GM12878 (cell line): ENCODE measurements around the gene C1orf35. TPM values are rescaled to one million over a fixed set of nuclear protein-coding genes. Genes with fewer than 3 reads are reported as not detected.
A peak's percentile ranks its signal among the peaks of the same experiment; 100 is the strongest.

Source experiments
- ATAC-seq: fragments of 200-7000 bp; cut with Tn5 transposase; 3 replicates; pipeline ENCODE4 v1.9.1; 2020; ENCODE audit warnings: mild to moderate bottlenecking, moderate library complexity
- BruUV-seq: library from RNA; stranded (reverse); fragments of 400-500 nt; replicated peaks from 2 replicates; lab custom pipeline; 2021; lab: Mats Ljungman, UMichigan
- CTCF ChIA-PET: fragments of 300-600 bp; sonication (Branson Sonifier 250); formaldehyde crosslinking; extraction: SDS; loops from one replicate; lab custom pipeline; 2021; ENCODE audit warnings: inconsistent platforms; lab: Yijun Ruan, JAX
- POLR2A ChIA-PET: fragments of 350-600 bp; formaldehyde crosslinking; extraction: SDS; loops from one replicate; lab custom pipeline; 2021; ENCODE audit warnings: inconsistent platforms; lab: Charles Lee
- RAD21 ChIA-PET: fragments of 300-600 bp; sonication (Branson Sonifier 250); formaldehyde crosslinking; loops from one replicate; lab custom pipeline; 2023; ENCODE audit warnings: antibody characterized with exemption; ENCODE audit not compliant: unreplicated experiment; lab: Charles Lee
- SMC1A ChIA-PET: fragments of 300-600 bp; sonication (Branson Sonifier 250); formaldehyde crosslinking; loops from one replicate; lab custom pipeline; 2023; ENCODE audit not compliant: unreplicated experiment, uncharacterized antibody; lab: Charles Lee
- DNase-seq: peaks from one replicate; pipeline ENCODE4 v3.0.0-alpha.2; 2011; ENCODE audit warnings: low read depth, low spot score
- FAIRE-seq: peaks from 3 replicates; lab custom pipeline; 2011; peaks lifted over from hg19 to GRCh38; lab: Jason Lieb, UNC
- H2AFZ ChIP-seq: 2 replicates; pipeline ENCODE4 v1.6.0; 2011; ENCODE audit warnings: low read depth, low read length, control low read depth; ENCODE audit not compliant: control insufficient read depth
- H3K27ac ChIP-seq: 2 replicates; pipeline ENCODE4 v1.5.1; 2011; ENCODE audit warnings: control low read depth; ENCODE audit not compliant: control insufficient read depth, insufficient read depth
- H3K27me3 ChIP-seq, 2 experiments: replicated peaks in 1 of 2; 2 replicates each; pipeline versions ENCODE4 v1.6.0 to v1.6.1; 2011; ENCODE audit warnings: low read length in 1 of 2; ENCODE audit not compliant: control insufficient read depth in 2 of 2, insufficient read depth in 2 of 2
- H3K36me3 ChIP-seq, 2 experiments: 2 replicates each; pipeline ENCODE4 v1.5.1; 2011; ENCODE audit warnings: low read length in 1 of 2; ENCODE audit not compliant: control insufficient read depth in 2 of 2, insufficient read depth in 2 of 2
- H3K4me1 ChIP-seq: 2 replicates; pipeline ENCODE4 v1.6.1; 2011; ENCODE audit warnings: mild to moderate bottlenecking, low read length, moderate library complexity, mixed read lengths; ENCODE audit not compliant: control insufficient read depth, insufficient read depth
- H3K4me2 ChIP-seq: 2 replicates; pipeline ENCODE4 v1.6.0; 2011; ENCODE audit warnings: control low read depth; ENCODE audit not compliant: control insufficient read depth, insufficient read depth
- H3K4me3 ChIP-seq: fragments of 200-600 bp; sonication (generic); 2 replicates; pipeline ENCODE4 v1.5.1; 2016
- H3K79me2 ChIP-seq: 2 replicates; pipeline ENCODE4 v1.6.0; 2011; ENCODE audit warnings: low read length; ENCODE audit not compliant: control insufficient read depth, insufficient read depth
- H3K9ac ChIP-seq: 2 replicates; pipeline ENCODE4 v1.8.0; 2011; ENCODE audit warnings: low read length, control low read depth, mixed read lengths; ENCODE audit not compliant: control insufficient read depth, insufficient read depth
- H3K9me3 ChIP-seq: replicated peaks from 3 replicates; pipeline ENCODE4 v1.5.1; 2011; ENCODE audit warnings: mild to moderate bottlenecking, low read length; ENCODE audit not compliant: control insufficient read depth, insufficient read depth
- H4K20me1 ChIP-seq: 2 replicates; pipeline ENCODE4 v1.6.0; 2011; ENCODE audit not compliant: control insufficient read depth, insufficient read depth
- BACH1 ChIP-seq: fragments of 450-650 bp; IDR thresholded peaks from 2 replicates; pipeline ENCODE4 v1.6.1; 2017; ENCODE audit warnings: mild to moderate bottlenecking, borderline replicate concordance
- BMI1 ChIP-seq: fragments of 450-650 bp; IDR thresholded peaks from 2 replicates; pipeline ENCODE4 v1.6.1; 2016; ENCODE audit warnings: mild to moderate bottlenecking, moderate library complexity, borderline replicate concordance
- CBX5 ChIP-seq: sonication (generic); IDR thresholded peaks from 2 replicates; pipeline ENCODE4 v1.6.1; 2016; ENCODE audit warnings: low read depth, moderate library complexity, mild to moderate bottlenecking, inconsistent platforms
- CEBPB ChIP-seq, 2 experiments: fragments of 150-350 bp in 1 of 2; IDR thresholded peaks; 2 replicates each; pipeline ENCODE4 v1.6.1; 2012 to 2014; ENCODE audit warnings: low read depth in 2 of 2, low read length in 2 of 2, borderline replicate concordance in 1 of 2, inconsistent platforms in 1 of 2
- HCFC1 ChIP-seq: fragments of 150-350 bp; IDR thresholded peaks from 2 replicates; pipeline ENCODE4 v1.6.1; 2014; ENCODE audit warnings: low read length
- IKZF2 ChIP-seq, 2 experiments: fragments of 450-650 bp; IDR thresholded peaks; 2 replicates each; pipeline ENCODE4 v1.6.1; 2017; ENCODE audit warnings: mild to moderate bottlenecking in 2 of 2, moderate library complexity in 2 of 2
- LARP7 ChIP-seq: fragments of 450-650 bp; IDR thresholded peaks from 2 replicates; pipeline ENCODE4 v1.6.1; 2017; ENCODE audit warnings: mild to moderate bottlenecking
- MEF2B ChIP-seq: fragments of 450-650 bp; IDR thresholded peaks from 2 replicates; pipeline ENCODE4 v1.6.1; 2018; ENCODE audit warnings: mild to moderate bottlenecking, moderate library complexity; ENCODE audit not compliant: partially characterized antibody, poor library complexity, severe bottlenecking
- MXI1 ChIP-seq: fragments of 150-350 bp; IDR thresholded peaks from 2 replicates; pipeline ENCODE4 v1.6.1; 2011; ENCODE audit warnings: low read depth, mild to moderate bottlenecking, inconsistent platforms, low read length, improper control_type of control experiment
- PAX5 ChIP-seq: IDR thresholded peaks from 2 replicates; pipeline ENCODE4 v1.6.1; 2011; ENCODE audit warnings: low read depth, low read length, borderline replicate concordance
- PAX8 ChIP-seq: fragments of 450-650 bp; IDR thresholded peaks from 2 replicates; pipeline ENCODE4 v1.6.1; 2017; ENCODE audit warnings: mild to moderate bottlenecking, moderate library complexity
- PML ChIP-seq: IDR thresholded peaks from 2 replicates; pipeline ENCODE4 v1.6.1; 2012; ENCODE audit warnings: low read length, inconsistent platforms
- RB1 ChIP-seq: fragments of 450-650 bp; formaldehyde crosslinking; IDR thresholded peaks from 2 replicates; pipeline ENCODE4 v1.6.1; 2017; ENCODE audit warnings: mild to moderate bottlenecking, borderline replicate concordance
- RCOR1 ChIP-seq: conservative IDR thresholded peaks from 2 replicates; pipeline ENCODE4 v1.6.1; 2012; ENCODE audit warnings: low read depth, low read length, improper control_type of control experiment
- RFX5 ChIP-seq: IDR thresholded peaks from 2 replicates; pipeline ENCODE4 v1.6.1; 2011; ENCODE audit warnings: low read depth, low read length, improper control_type of control experiment
- SIN3A ChIP-seq: IDR thresholded peaks from 2 replicates; pipeline ENCODE4 v1.6.1; 2012; ENCODE audit warnings: low read depth, low read length, improper control_type of control experiment
- SMARCA5 ChIP-seq: fragments of 450-650 bp; IDR thresholded peaks from 2 replicates; pipeline ENCODE4 v1.6.1; 2017; ENCODE audit warnings: mild to moderate bottlenecking
- SMC3 ChIP-seq: IDR thresholded peaks from 2 replicates; pipeline ENCODE4 v1.6.1; 2011; ENCODE audit warnings: low read length, improper control_type of control experiment, borderline replicate concordance
- SREBF1 ChIP-seq: IDR thresholded peaks from 2 replicates; pipeline ENCODE4 v1.6.1; 2012; ENCODE audit warnings: mild to moderate bottlenecking, low read length
- SUZ12 ChIP-seq: fragments of 200-600 bp; sonication (generic); IDR thresholded peaks from one replicate; pipeline ENCODE4 v1.6.1; 2018; ENCODE audit warnings: antibody characterized with exemption, mild to moderate bottlenecking; ENCODE audit not compliant: unreplicated experiment
- WGBS: methylation state at CpG from one replicate; pipeline ENCODE4 v1.1.6; 2016; ENCODE audit warnings: low lambda C conversion rate; ENCODE audit not compliant: insufficient replicate concordance, insufficient coverage; ENCODE audit errors: missing lambda C conversion rate; 5-methylcytosine and 5-hydroxymethylcytosine counted together
- in situ Hi-C: fragments of 300-500 bp; cut with MboI; formaldehyde crosslinking; loops from 9 replicates; pipeline ENCODE4 v1.14.3; 2018; ENCODE audit warnings: mixed read lengths
- intact Hi-C: fragments of 100-400 bp; cut with micrococcal nuclease; formaldehyde crosslinking; loops from one replicate; pipeline ENCODE4 v1.14.2; 2022; ENCODE audit not compliant: unreplicated experiment
- polyA plus RNA-seq, 11 experiments: library from polyadenylated mRNA; depleted of rRNA in 4 of 11; unstranded in 6 of 11; stranded (reverse) in 5 of 11; fragments of >200 nt; fragmentation: Nextera tagmentation in 4 of 11; fragmentation: Illumina TruSeq in 1 of 11; extraction: Ambion mirVana in 4 of 11; extraction: Trizol in 1 of 11; gene quantifications; 1 replicate in 1 of 11; 2 replicates in 10 of 11; pipeline versions ENCODE4 v1.2.1 to v1.2.3, GENCODE V29; 2011 to 2016; ENCODE audit warnings: inconsistent platforms in 2 of 11, missing spikeins in 2 of 11, low read depth in 1 of 11
- total RNA-seq, 4 experiments: library from RNA; depleted of rRNA in 3 of 4; stranded (reverse); fragments of >200 nt in 3 of 4; fragmentation: Illumina TruSeq in 1 of 4; extraction: Trizol in 1 of 4; gene quantifications; 2 replicates each; pipeline versions ENCODE4 v1.2.1 to v1.2.3, GENCODE V29; 2013 to 2021
- TF ChIP-seq, protein P1 (sequence below): IDR thresholded peaks from 2 replicates; pipeline ENCODE4 v1.6.1; 2012; ENCODE audit warnings: low read depth, low read length, improper control_type of control experiment
- TF ChIP-seq, protein P2 (sequence below): fragments of 450-650 bp; IDR thresholded peaks from 2 replicates; pipeline ENCODE4 v1.6.1; 2016; ENCODE audit warnings: mild to moderate bottlenecking
- TF ChIP-seq, protein P3 (sequence below): fragments of 450-650 bp; IDR thresholded peaks from 2 replicates; pipeline ENCODE4 v1.6.1; 2016; ENCODE audit warnings: mild to moderate bottlenecking

C1orf35 gene
- total and polyA plus RNA-seq, 10 of the 15 experiments (the other 5 are each of a cell fraction or from before 2014, with no cell fraction given) = 2.5 to 27.0 (median 10.6) TPM

- in situ Hi-C loops = loop anchor here (5.0 kb wide), 1 partner anchor 33 kb away; no protein-coding TSS in a partner anchor
- DNase-seq = no peak
- H3K36me3 ChIP-seq = peaks cover 1 to 8% of the 10 kb centered on the region in 2 experiments; a peak in 2 of 4 replicates
- intact Hi-C loops = no loop called here
- H3K79me2 ChIP-seq = peaks cover 44% of the 10 kb centered on the region
- peak overlapping the region; percentile 74 for H3K4me2 ChIP-seq
- no TSS peak for BruUV-seq
- ChIA-PET SMC1A (interaction anchor here (1.0 to 2.4 kb wide), 4 partner anchors 9 to 27 kb away, joined by 3 to 9 read pairs (median 3); partner anchors contain the start of gene IBA57), POLR2A (interaction anchor here (1.0 to 5.6 kb wide), 2 partner anchors 26 to 57 kb away, joined by 4 to 43 read pairs; partner anchors contain the start of genes ARF1 and IBA57), RAD21 (interaction anchor here (0.9 to 1.4 kb wide), 2 partner anchors 26 to 27 kb away, joined by 3 to 8 read pairs; partner anchors contain the start of gene IBA57), CTCF (interaction anchor here (1.5 to 6.1 kb wide), 3 partner anchors 10 to 27 kb away, joined by 3 to 54 read pairs (median 12); partner anchors contain the start of gene IBA57)
- 0 out of 2 replicates have a peak, but pooled peaks cover 3% of the 10 kb centered on the region for H4K20me1 ChIP-seq
- peak overlapping the region; percentile 88 for H3K4me3 ChIP-seq
- peak overlapping the region; percentile 93 for H3K27ac ChIP-seq
- peaks cover 17% of the 10 kb centered on the region for H3K4me1 ChIP-seq
- no peaks in the 10 kb centered on the region for H3K27me3 ChIP-seq
- 22% methylated on average over 30 of the region's 30 CpGs for WGBS
- ATAC-seq = no peak
- peak overlapping the region; percentile 92 for H2AFZ ChIP-seq
- FAIRE-seq = peak; percentile 100
- peak overlapping the region; percentile 86 for H3K9ac ChIP-seq
- H3K9me3 ChIP-seq = no peaks in the 10 kb centered on the region
- TF ChIP-seq, protein P1, sequence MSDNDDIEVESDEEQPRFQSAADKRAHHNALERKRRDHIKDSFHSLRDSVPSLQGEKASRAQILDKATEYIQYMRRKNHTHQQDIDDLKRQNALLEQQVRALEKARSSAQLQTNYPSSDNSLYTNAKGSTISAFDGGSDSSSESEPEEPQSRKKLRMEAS = no peak
- TF ChIP-seq BACH1 (no peak), IKZF2 (IDR thresholded peaks at IDR 0.05) (peak in 1 of 2 experiments; percentile 52; a peak in 2 of 4 replicates), MXI1 (no peak), CEBPB (IDR thresholded peaks at IDR 0.05; ENCODE audit: borderline replicate concordance in 1 of 2, low read depth in 2 of 2, low read length in 2 of 2) (no peak), CBX5 (no peak), LARP7 (0 out of 2 replicates have a peak, but pooled peaks have one; percentile 38), RFX5 (no peak), SIN3A (no peak), PML (0 out of 2 replicates have a peak, but pooled peaks have one; percentile 40), BMI1 (no peak), MEF2B (peak; percentile 5), HCFC1 (no peak), SMC3 (no peak), SUZ12 (no peak), RB1 (no peak), SMARCA5 (peak; percentile 52; the same call in 1 of the 2 replicates), RCOR1 (no peak), PAX8 (no peak), PAX5 (no peak), SREBF1 (no peak)
- TF ChIP-seq, protein P2, sequence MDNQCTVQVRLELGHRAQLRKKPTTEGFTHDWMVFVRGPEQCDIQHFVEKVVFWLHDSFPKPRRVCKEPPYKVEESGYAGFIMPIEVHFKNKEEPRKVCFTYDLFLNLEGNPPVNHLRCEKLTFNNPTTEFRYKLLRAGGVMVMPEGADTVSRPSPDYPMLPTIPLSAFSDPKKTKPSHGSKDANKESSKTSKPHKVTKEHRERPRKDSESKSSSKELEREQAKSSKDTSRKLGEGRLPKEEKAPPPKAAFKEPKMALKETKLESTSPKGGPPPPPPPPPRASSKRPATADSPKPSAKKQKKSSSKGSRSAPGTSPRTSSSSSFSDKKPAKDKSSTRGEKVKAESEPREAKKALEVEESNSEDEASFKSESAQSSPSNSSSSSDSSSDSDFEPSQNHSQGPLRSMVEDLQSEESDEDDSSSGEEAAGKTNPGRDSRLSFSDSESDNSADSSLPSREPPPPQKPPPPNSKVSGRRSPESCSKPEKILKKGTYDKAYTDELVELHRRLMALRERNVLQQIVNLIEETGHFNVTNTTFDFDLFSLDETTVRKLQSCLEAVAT = peak; percentile 62; the same call in 1 of the 2 replicates
- TF ChIP-seq, protein P3, sequence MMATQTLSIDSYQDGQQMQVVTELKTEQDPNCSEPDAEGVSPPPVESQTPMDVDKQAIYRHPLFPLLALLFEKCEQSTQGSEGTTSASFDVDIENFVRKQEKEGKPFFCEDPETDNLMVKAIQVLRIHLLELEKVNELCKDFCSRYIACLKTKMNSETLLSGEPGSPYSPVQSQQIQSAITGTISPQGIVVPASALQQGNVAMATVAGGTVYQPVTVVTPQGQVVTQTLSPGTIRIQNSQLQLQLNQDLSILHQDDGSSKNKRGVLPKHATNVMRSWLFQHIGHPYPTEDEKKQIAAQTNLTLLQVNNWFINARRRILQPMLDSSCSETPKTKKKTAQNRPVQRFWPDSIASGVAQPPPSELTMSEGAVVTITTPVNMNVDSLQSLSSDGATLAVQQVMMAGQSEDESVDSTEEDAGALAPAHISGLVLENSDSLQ = no peak
Measured at GRCh38 chr1:228139406-228139930, 36.3 kb upstream of the C1orf35 start.
